Uterine smooth muscle cell (primary cell): Measurements from ENCODE around the gene CDY2A. TPM values are rescaled to one million over a fixed set of nuclear protein-coding genes. Genes with fewer than 3 reads are reported as not detected.

ENCODE experiments used
- total RNA-seq: library from RNA; depleted of rRNA; stranded (reverse); fragments of >200 nt; gene quantifications from 2 replicates; pipeline ENCODE4 v1.2.3, GENCODE V29; 2014

CDY2A gene
- total RNA-seq, result not detected in 2 replicates

GRCh38 chrY:18025487-18025886, at the start of gene CDY2A:
CDY2A (plus strand) TSS chrY:18025787; CDS start chrY:18026115, 328 bp downstream.

Other genes with a start within 250 kb of the CDY2A start
- gene CDY2B, start 145.6 kb upstream of the CDY2A start, total RNA-seq, result not detected in 2 replicates